ENCODE measurements around the gene KCNH2. TPM values are rescaled to one million over a fixed set of nuclear protein-coding genes. Genes with fewer than 3 reads are reported as not detected.

The KCNH2 gene
- total and polyA plus RNA-seq, 12 donors: 50.2 to 126 (median 78.4) TPM

GRCh38 chr7:150939052-150939451 is 39.1 kb downstream of the KCNH2 start:
- 88 to 92% methylated on average over 2 of the region's 2 CpGs for WGBS, 2 donors
- no peak for ATAC-seq

DNA sequence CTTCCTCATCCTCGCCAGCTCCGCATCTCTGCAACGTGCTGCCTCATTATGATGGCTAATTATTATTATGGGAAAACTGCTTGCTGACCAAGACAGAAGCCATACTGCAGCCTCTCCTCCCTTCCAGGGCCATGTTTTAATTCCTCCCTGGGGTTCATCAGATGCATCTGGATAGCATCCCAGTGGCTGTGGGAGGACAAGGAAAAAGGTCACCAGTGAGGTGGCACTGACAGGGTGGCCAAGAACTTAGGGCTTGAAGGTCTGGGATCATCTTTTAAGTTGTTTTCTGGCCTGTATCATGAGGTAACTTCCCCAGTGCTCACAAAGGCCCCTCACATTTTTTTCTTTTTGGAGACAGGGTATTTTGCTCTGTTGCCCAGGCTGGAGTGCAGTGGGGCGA is 39.6 kb downstream of the KCNH2 start:
- ATAC-seq (no peak), DNase-seq (no peak)
- 56 to 72% methylated on average over 4 of the region's 4 CpGs for WGBS, 2 donors
- no peaks in the 10 kb centered on the region for H3K36me3 ChIP-seq
- intact Hi-C loops (cut with DNase I): no loop called here
- H3K9me3 ChIP-seq: no peaks in the 10 kb centered on the region
- no peak overlapping the region for H3K4me3 ChIP-seq
- peaks cover 0 to 23% (median 9%) of the 10 kb centered on the region in 9 donors for H3K4me1 ChIP-seq
- no peak overlapping the region for H3K27ac ChIP-seq
- H3K27me3 ChIP-seq: peaks cover 0 to 22% (median 0%) of the 10 kb centered on the region in 7 donors
- TF ChIP-seq, protein P1, sequence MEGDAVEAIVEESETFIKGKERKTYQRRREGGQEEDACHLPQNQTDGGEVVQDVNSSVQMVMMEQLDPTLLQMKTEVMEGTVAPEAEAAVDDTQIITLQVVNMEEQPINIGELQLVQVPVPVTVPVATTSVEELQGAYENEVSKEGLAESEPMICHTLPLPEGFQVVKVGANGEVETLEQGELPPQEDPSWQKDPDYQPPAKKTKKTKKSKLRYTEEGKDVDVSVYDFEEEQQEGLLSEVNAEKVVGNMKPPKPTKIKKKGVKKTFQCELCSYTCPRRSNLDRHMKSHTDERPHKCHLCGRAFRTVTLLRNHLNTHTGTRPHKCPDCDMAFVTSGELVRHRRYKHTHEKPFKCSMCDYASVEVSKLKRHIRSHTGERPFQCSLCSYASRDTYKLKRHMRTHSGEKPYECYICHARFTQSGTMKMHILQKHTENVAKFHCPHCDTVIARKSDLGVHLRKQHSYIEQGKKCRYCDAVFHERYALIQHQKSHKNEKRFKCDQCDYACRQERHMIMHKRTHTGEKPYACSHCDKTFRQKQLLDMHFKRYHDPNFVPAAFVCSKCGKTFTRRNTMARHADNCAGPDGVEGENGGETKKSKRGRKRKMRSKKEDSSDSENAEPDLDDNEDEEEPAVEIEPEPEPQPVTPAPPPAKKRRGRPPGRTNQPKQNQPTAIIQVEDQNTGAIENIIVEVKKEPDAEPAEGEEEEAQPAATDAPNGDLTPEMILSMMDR (IDR thresholded peaks at IDR 0.05): no peak

More at GRCh38 chr7:150939052-150939451, 39.1 kb downstream of the KCNH2 start:
- Histone ChIP-seq H3K9me3 (no peaks in the 10 kb centered on the region), H3K4me1 (peaks cover 0 to 23% (median 9%) of the 10 kb centered on the region in 9 donors), H3K27me3 (peaks cover 0 to 22% (median 0%) of the 10 kb centered on the region in 7 donors), H3K27ac (no peak overlapping the region), H3K36me3 (no peaks in the 10 kb centered on the region), H3K4me3 (no peak overlapping the region)
- TF ChIP-seq, protein P1 (IDR thresholded peaks at IDR 0.05): no peak
- DNase-seq: no peak
- intact Hi-C loops (cut with DNase I): no loop called here

GRCh38 chr7:150937848-150938561 is 40.1 kb downstream of the KCNH2 start:
- Histone ChIP-seq H3K27me3 (peaks cover 0 to 22% (median 0%) of the 10 kb centered on the region in 7 donors), H3K36me3 (no peaks in the 10 kb centered on the region), H3K4me3 (no peak overlapping the region), H3K9me3 (no peaks in the 10 kb centered on the region), H3K4me1 (peaks cover 0 to 23% (median 8%) of the 10 kb centered on the region in 9 donors), H3K27ac (no peak overlapping the region)
- TF ChIP-seq, protein P1 (IDR thresholded peaks at IDR 0.05): no peak
- intact Hi-C loops (cut with DNase I): no loop called here
- 45 to 48% methylated on average over 15 of the region's 15 CpGs for WGBS, 2 donors
- DNase-seq (no peak), ATAC-seq (no peak)

DNA sequence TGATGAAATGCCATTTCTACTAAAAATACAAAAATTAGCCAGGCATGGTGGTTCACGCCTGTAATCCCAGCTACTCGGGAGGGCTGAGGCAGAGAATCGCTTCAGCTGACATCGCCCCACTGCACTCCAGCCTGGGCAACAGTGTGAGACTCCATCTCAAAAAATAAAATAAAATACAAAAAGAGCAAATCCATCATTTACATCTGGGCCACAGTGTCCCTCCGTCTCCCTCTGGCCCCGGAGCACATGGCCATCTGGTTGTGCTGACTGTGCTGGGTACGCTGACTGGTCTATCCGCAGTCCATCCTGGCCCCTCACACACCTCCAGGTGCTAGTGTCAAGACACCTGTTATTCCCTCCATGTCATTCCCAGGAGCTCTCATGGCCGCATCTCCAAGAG is 42.1 kb downstream of the KCNH2 start:
- TF ChIP-seq, protein P1 (IDR thresholded peaks at IDR 0.05): no peak
- H3K4me1 ChIP-seq: peaks cover 0 to 13% (median 0%) of the 10 kb centered on the region in 9 donors
- no peak overlapping the region for H3K4me3 ChIP-seq
- peaks cover 0 to 19% (median 0%) of the 10 kb centered on the region in 7 donors for H3K27me3 ChIP-seq
- intact Hi-C loops (cut with DNase I): no loop called here
- 92 to 93% methylated on average over 9 of the region's 9 CpGs for WGBS, 2 donors
- ATAC-seq: no peak
- no peaks in the 10 kb centered on the region for H3K9me3 ChIP-seq
- H3K27ac ChIP-seq: no peak overlapping the region
- no peaks in the 10 kb centered on the region for H3K36me3 ChIP-seq
- no peak for DNase-seq
